Heart left ventricle (tissue), 16 donors: ENCODE results near the gene NIBAN1. TPM values are rescaled to one million over a fixed set of nuclear protein-coding genes. Genes with fewer than 3 reads are reported as not detected.

Experiments used
- ATAC-seq, 4 donors: fragments of 200-7000 bp; cut with Tn5 transposase; one replicate each; pipeline ENCODE4 v1.9.1; 2020 to 2022; ENCODE audit warnings: moderate library complexity in 4 of 4, mild to moderate bottlenecking in 3 of 4, moderate number of reproducible peaks in 1 of 4
- DNase-seq, 5 donors: peaks; one replicate each; pipeline ENCODE4 v3.0.0-alpha.2; 2020
- H3K27ac ChIP-seq, 12 donors: fragments of 200-600 bp; sonication (generic) in 4 of 12; one replicate each; pipeline versions ENCODE4 v1.5.0 to v1.8.0; 2016 to 2022; ENCODE audit warnings: mild to moderate bottlenecking in 2 of 12
- H3K27me3 ChIP-seq, 9 donors: fragments of 200-600 bp; sonication (generic) in 2 of 9; one replicate each; pipeline versions ENCODE4 v1.5.1 to v1.8.0; 2016 to 2022; ENCODE audit warnings: mild to moderate bottlenecking in 3 of 9
- H3K36me3 ChIP-seq, 9 donors: fragments of 200-600 bp; sonication (generic) in 2 of 9; one replicate each; pipeline versions ENCODE4 v1.5.0 to v1.8.0; 2018 to 2022; ENCODE audit warnings: mild to moderate bottlenecking in 2 of 9
- H3K4me1 ChIP-seq, 12 donors: fragments of 200-600 bp; sonication (generic) in 4 of 12; one replicate each; pipeline versions ENCODE4 v1.5.0 to v1.8.0; 2016 to 2022; ENCODE audit warnings: mild to moderate bottlenecking in 3 of 12
- H3K4me3 ChIP-seq, 12 donors: fragments of 200-600 bp; sonication (generic) in 4 of 12; one replicate each; pipeline versions ENCODE4 v1.5.0 to v1.8.0; 2017 to 2022; ENCODE audit warnings: mild to moderate bottlenecking in 9 of 12, moderate library complexity in 4 of 12
- H3K9me3 ChIP-seq, 12 donors: fragments of 200-600 bp; sonication (generic) in 4 of 12; one replicate each; pipeline versions ENCODE4 v1.5.0 to v1.8.0; 2016 to 2022; ENCODE audit warnings: mild to moderate bottlenecking in 1 of 12
- POLR2A ChIP-seq, 2 donors: fragments of 450-650 bp; IDR thresholded peaks; one replicate each; pipeline ENCODE4 v1.6.1; 2017; ENCODE audit warnings: antibody characterized with exemption in 2 of 2, mild to moderate bottlenecking in 2 of 2, moderate library complexity in 2 of 2
- WGBS, 4 donors: extraction: QIAGEN DNeasy Blood & Tissue Kit in 2 of 4; methylation state at CpG; one replicate each; pipeline versions ENCODE4 v1.1.5 to v1.1.7; 2013 to 2018; 5-methylcytosine and 5-hydroxymethylcytosine counted together
- intact Hi-C, 10 donors: fragments of 100-400 bp; cut with DNase I; formaldehyde crosslinking; loops; one replicate each; pipeline versions ENCODE4 v1.11.1 to v1.14.2; 2022
- polyA plus RNA-seq, 2 donors: library from polyadenylated mRNA; stranded (reverse); fragments of 200-250 nt; gene quantifications; one replicate each; pipeline ENCODE4 v1.2.3, GENCODE V29; 2013
- total RNA-seq, 9 donors: library from RNA; depleted of rRNA in 2 of 9; stranded (reverse); fragments of >200 nt in 2 of 9; fragmentation: NEBNext Ultra II Directional in 3 of 9; extraction: Animal tissue kit (Norgen Biotek cat#: 25700) in 3 of 9; gene quantifications; one replicate each; pipeline versions ENCODE4 v1.1.0 to v1.2.4, GENCODE V29; 2016 to 2023
- TF ChIP-seq, protein P1 (sequence below), 12 donors: fragments of 200-600 bp; sonication (generic) in 4 of 12; IDR thresholded peaks; one replicate each; pipeline versions ENCODE4 v1.5.0 to v1.8.0; 2018 to 2022; ENCODE audit warnings: antibody characterized with exemption in 12 of 12, mild to moderate bottlenecking in 5 of 12
- donor health status: ischemic (EF 13 %, LVEDD 7.1; RV severe dilation, severe dysfunction).
- donor health status: healthy with polysubstance abuse.
- donor health status: DM: no; HTN: yes; CAD: no.
- donor health status: DM: no; HTN: no; CAD: no.
- donor health status: ischemic (EF 25% LVEDD 6.9; RV normal size, moderate dysfunction).
- donor health status: ischemic (EF 25% LVEDD 5.7; RV mildly dilated, moderate dysfunction).
- donor health status: healthy.
- donor health status: DM: yes; HTN: yes; CAD: no.
- donor health status: ischemic (EF 35%, LVEDD 5.7; RV mildly dilated, moderate dysfunction).
- donor health status: nonischemic (EF 11% LVEDD 7.7; RV severe dilation, severe dysfunction).
- donor health status: DM: yes; HTN: yes; CAD: no.
- donor health status: PGD.
- donor health status: ischemic (EF 29% LVEDD 5.4; RV normal size, mild dysfunction).
- donor health status: nonischemic (EF 23%, LVEDD 6.1; RV moderate dilation, normal function).

The NIBAN1 gene
- total and polyA plus RNA-seq, 11 donors: 86.0 to 609 (median 278) TPM

- Histone ChIP-seq H3K4me3 (no peak overlapping the region), H3K4me1 (peaks cover 0 to 69% (median 48%) of the 10 kb centered on the region in 12 donors), H3K9me3 (no peaks in the 10 kb centered on the region), H3K27ac (peak overlapping the region in 8 of 12 donors; percentile 38 to 72 (median 66)), H3K27me3 (no peaks in the 10 kb centered on the region), H3K36me3 (no peaks in the 10 kb centered on the region)
- intact Hi-C loops: loop anchor here in 2 of 10 donors (5.0 to 10.0 kb wide), 2 partner anchors 42 to 69 kb away; no protein-coding TSS in a partner anchor
- DNase-seq (no peak), ATAC-seq (no peak)
- TF ChIP-seq, protein P1, sequence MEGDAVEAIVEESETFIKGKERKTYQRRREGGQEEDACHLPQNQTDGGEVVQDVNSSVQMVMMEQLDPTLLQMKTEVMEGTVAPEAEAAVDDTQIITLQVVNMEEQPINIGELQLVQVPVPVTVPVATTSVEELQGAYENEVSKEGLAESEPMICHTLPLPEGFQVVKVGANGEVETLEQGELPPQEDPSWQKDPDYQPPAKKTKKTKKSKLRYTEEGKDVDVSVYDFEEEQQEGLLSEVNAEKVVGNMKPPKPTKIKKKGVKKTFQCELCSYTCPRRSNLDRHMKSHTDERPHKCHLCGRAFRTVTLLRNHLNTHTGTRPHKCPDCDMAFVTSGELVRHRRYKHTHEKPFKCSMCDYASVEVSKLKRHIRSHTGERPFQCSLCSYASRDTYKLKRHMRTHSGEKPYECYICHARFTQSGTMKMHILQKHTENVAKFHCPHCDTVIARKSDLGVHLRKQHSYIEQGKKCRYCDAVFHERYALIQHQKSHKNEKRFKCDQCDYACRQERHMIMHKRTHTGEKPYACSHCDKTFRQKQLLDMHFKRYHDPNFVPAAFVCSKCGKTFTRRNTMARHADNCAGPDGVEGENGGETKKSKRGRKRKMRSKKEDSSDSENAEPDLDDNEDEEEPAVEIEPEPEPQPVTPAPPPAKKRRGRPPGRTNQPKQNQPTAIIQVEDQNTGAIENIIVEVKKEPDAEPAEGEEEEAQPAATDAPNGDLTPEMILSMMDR (IDR thresholded peaks at IDR 0.05): no peak
- 82 to 89% (median 88%) methylated on average over 2 of the region's 2 CpGs for WGBS, 4 donors
Measured at GRCh38 chr1:184943998-184944397, 30.3 kb downstream of the NIBAN1 start.

DNA sequence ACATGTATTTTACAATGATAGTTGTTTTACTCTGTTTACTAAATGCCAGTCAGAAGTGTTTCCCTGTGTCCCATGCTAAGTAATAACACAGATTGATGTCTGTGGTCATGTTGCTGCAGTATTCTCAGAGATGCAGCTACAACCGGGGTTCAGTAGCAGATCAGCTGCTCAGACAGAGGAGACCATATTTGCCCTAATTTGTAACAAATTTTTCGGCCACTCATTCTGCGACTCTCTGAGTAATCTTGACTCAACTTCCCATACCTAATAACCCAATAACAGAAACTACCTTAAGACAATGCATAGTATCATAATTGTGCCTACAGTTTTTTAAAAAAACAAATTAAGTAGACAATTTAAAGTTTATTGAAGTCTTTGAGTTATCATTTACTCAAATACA, 32.6 kb downstream of the NIBAN1 start:
- H3K27me3 ChIP-seq: no peaks in the 10 kb centered on the region
- TF ChIP-seq POLR2A (IDR thresholded peaks at IDR 0.05): no peak
- TF ChIP-seq, protein P1 (IDR thresholded peaks at IDR 0.05): no peak
- peaks cover 0 to 6% (median 0%) of the 10 kb centered on the region in 9 donors for H3K36me3 ChIP-seq
- no peak overlapping the region for H3K27ac ChIP-seq
- DNase-seq (no peak), ATAC-seq (no peak)
- H3K4me1 ChIP-seq: peaks cover 0 to 61% (median 46%) of the 10 kb centered on the region in 12 donors
- 91 to 92% (median 91%) methylated on average over 3 of the region's 3 CpGs for WGBS, 4 donors
- intact Hi-C loops: loop anchor here in 2 of 10 donors (5.0 to 10.0 kb wide), 2 partner anchors 39 to 67 kb away; no protein-coding TSS in a partner anchor
- no peak overlapping the region for H3K4me3 ChIP-seq
- H3K9me3 ChIP-seq: no peaks in the 10 kb centered on the region

DNA sequence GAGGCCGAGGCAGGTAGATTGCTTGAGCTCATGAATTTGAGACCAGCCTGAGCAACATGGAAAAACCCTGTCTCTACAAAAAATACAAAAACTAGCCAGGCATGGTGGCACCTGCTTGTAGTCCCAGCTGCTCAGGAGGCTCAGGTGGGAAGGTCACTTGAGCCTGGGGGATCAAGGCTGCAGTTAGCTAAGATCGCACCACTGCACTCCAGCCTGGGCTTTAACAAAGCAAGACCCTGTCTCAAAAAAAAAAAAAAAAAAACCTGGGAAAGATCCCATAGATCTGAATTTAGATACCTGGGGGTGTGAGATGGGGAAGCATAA, 32.9 kb downstream of the NIBAN1 start:
- no peaks in the 10 kb centered on the region for H3K9me3 ChIP-seq
- no peak for TF ChIP-seq POLR2A (IDR thresholded peaks at IDR 0.05)
- TF ChIP-seq, protein P1 (IDR thresholded peaks at IDR 0.05): no peak
- no peak for ATAC-seq
- no peak overlapping the region for H3K4me3 ChIP-seq
- no peak for DNase-seq
- peaks cover 0 to 61% (median 46%) of the 10 kb centered on the region in 12 donors for H3K4me1 ChIP-seq
- intact Hi-C loops: loop anchor here in 2 of 10 donors (5.0 to 10.0 kb wide), 2 partner anchors 39 to 67 kb away; no protein-coding TSS in a partner anchor
- H3K27me3 ChIP-seq: no peaks in the 10 kb centered on the region
- 86 to 93% (median 87%) methylated on average over 2 of the region's 2 CpGs for WGBS, 4 donors
- no peak overlapping the region for H3K27ac ChIP-seq
- peaks cover 0 to 6% (median 0%) of the 10 kb centered on the region in 9 donors for H3K36me3 ChIP-seq

DNA sequence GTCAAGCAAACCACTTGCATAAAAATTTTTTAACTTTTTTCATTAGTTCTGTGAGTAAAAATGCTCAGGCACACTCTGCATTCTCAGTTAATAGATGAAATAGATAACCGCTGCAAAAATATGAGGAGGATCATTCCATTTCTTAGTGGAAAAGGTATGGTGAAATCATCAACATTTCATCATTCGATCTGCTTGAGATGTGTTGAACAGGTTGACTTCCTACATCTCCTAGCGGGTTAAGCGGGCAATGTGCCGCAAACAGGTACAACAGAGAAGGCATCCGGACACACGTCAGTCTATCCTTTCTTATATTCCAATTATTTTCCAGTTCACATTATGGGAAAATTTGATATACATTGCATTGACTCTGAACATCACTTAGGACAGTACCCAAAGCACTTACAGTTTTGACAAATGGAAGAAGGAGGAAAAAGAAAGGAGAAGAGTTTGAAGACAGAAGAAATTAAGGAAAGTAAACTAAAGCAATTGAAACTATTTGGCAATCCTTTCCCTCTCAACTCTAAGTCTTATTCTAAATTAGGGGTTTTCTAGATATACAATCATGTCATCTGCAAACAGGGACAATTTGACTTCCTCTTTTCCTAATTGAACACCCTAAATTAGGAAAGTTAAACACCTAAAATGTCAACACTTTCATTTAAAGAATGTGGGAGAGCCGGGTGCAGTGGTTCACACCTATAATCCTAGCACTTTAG, 33.5 kb downstream of the NIBAN1 start:
- H3K36me3 ChIP-seq: peaks cover 0 to 6% (median 0%) of the 10 kb centered on the region in 9 donors
- no peak for TF ChIP-seq POLR2A (IDR thresholded peaks at IDR 0.05)

More for the DNA sequence above, 33.5 kb downstream of the NIBAN1 start:
- H3K27me3 ChIP-seq: no peaks in the 10 kb centered on the region
- no peak overlapping the region for H3K4me3 ChIP-seq
- 90 to 93% (median 91%) methylated on average over 8 of the region's 8 CpGs for WGBS, 4 donors
- ATAC-seq: no peak
- DNase-seq: no peak
- intact Hi-C loops: loop anchor here in 2 of 10 donors (5.0 to 10.0 kb wide), 2 partner anchors 39 to 66 kb away; no protein-coding TSS in a partner anchor
- no peaks in the 10 kb centered on the region for H3K9me3 ChIP-seq
- peaks cover 0 to 61% (median 45%) of the 10 kb centered on the region in 12 donors for H3K4me1 ChIP-seq
- no peak overlapping the region for H3K27ac ChIP-seq
